Body of pancreas (tissue), 4 donors: ENCODE data around the gene CHAC1. TPM values are rescaled to one million over a fixed set of nuclear protein-coding genes. Genes with fewer than 3 reads are reported as not detected.
A peak's percentile ranks its signal among the peaks of the same experiment; 100 is the strongest.

Source experiments
- ATAC-seq: fragments of 150-250 bp; one replicate; pipeline ENCODE4 v1.9.1; 2016
- DNase-seq, 4 donors: peaks; one replicate each; pipeline ENCODE4 v3.0.0-alpha.2; 2019
- H3K27ac ChIP-seq, 4 donors: fragments of 200-600 bp; sonication (generic); 1 replicate in 3 of 4; 2 replicates in 1 of 4; pipeline versions ENCODE4 v1.5.1 to v1.6.1; 2016 to 2019; ENCODE audit warnings: mild to moderate bottlenecking in 1 of 4, mixed read lengths in 1 of 4, moderate library complexity in 1 of 4
- H3K27me3 ChIP-seq, 2 donors: fragments of 200-600 bp; sonication (generic); one replicate each; pipeline ENCODE4 v1.6.0; 2016; ENCODE audit warnings: mild to moderate bottlenecking in 1 of 2
- H3K36me3 ChIP-seq, 2 donors: fragments of 200-600 bp; sonication (generic); replicated peaks in 1 of 2; 2 replicates each; pipeline ENCODE4 v1.5.1; 2016; ENCODE audit warnings: low read depth in 2 of 2; ENCODE audit not compliant: insufficient read depth in 1 of 2
- H3K4me1 ChIP-seq: fragments of 200-600 bp; sonication (generic); one replicate; pipeline ENCODE4 v1.6.0; 2016
- H3K4me3 ChIP-seq, 2 donors: fragments of 200-600 bp; sonication (generic); 1 replicate in 1 of 2; 2 replicates in 1 of 2; pipeline ENCODE4 v1.5.1; 2016 to 2019
- H3K9me3 ChIP-seq, 3 donors: fragments of 200-600 bp; sonication (generic); 1 replicate in 2 of 3; 2 replicates in 1 of 3; pipeline ENCODE4 v1.5.1; 2016
- CTCF ChIP-seq, 7 experiments: fragments of 450-650 bp in 4 of 7; fragments of 200-600 bp in 3 of 7; sonication (generic) in 3 of 7; IDR thresholded peaks; one replicate each; pipeline ENCODE4 v1.5.1; 2016 to 2019; ENCODE audit warnings: antibody characterized with exemption in 7 of 7
- POLR2A ChIP-seq, 3 donors: fragments of 450-650 bp; IDR thresholded peaks; one replicate each; pipeline ENCODE4 v1.6.1; 2016; ENCODE audit warnings: antibody characterized with exemption in 3 of 3, mild to moderate bottlenecking in 2 of 3
- WGBS, 2 donors: methylation state at CpG; one replicate each; pipeline ENCODE4 v1.1.5; 2017; 5-methylcytosine and 5-hydroxymethylcytosine counted together
- intact Hi-C: fragments of 100-400 bp; cut with DNase I; formaldehyde crosslinking; loops from one replicate; pipeline ENCODE4 v1.15.1; 2023
- total RNA-seq, 2 donors: library from RNA; depleted of rRNA; stranded (reverse); fragments of >200 nt; gene quantifications; one replicate each; pipeline ENCODE4 v1.1.0, GENCODE V29; 2016

The CHAC1 gene
- total RNA-seq, 2 donors from 2014 or later, result 4.0 to 4.7 TPM

- H3K27ac ChIP-seq, result peak overlapping the region; percentile 60 to 86 (median 80)
These were observed 11.5 kb upstream of the CHAC1 start for GRCh38 chr15:40941528-40942336.

GRCh38 chr15:40942337-40942854 is 10.9 kb upstream of the CHAC1 start:
- peak in 1 of 7 experiments; percentile 4 for TF ChIP-seq CTCF (IDR thresholded peaks at IDR 0.05)
- no peak for TF ChIP-seq POLR2A (IDR thresholded peaks at IDR 0.05)
- intact Hi-C loops, result no loop called here
- 43% methylated on average over 15 of the region's 15 CpGs for WGBS, 2 donors
- Histone ChIP-seq H3K4me1 (peaks cover 27% of the 10 kb centered on the region), H3K27ac (peak overlapping the region; percentile 60 to 86 (median 80)), H3K27me3 (no peaks in the 10 kb centered on the region), H3K9me3 (no peaks in the 10 kb centered on the region), H3K36me3 (no peaks in the 10 kb centered on the region), H3K4me3 (peak overlapping the region in 1 of 2 donors; percentile 16)
- peak; percentile 4 for ATAC-seq
- DNase-seq, result no peak

More at GRCh38 chr15:40941528-40942336, 11.5 kb upstream of the CHAC1 start:
- Histone ChIP-seq H3K9me3 (no peaks in the 10 kb centered on the region), H3K36me3 (no peaks in the 10 kb centered on the region), H3K27me3 (no peaks in the 10 kb centered on the region), H3K4me1 (peaks cover 27% of the 10 kb centered on the region), H3K4me3 (peak overlapping the region in 1 of 2 donors; percentile 16)
- DNase-seq (peak; percentile 76 to 84 (median 82)), ATAC-seq (peak; percentile 92)
- intact Hi-C loops, result no loop called here
- TF ChIP-seq CTCF (IDR thresholded peaks at IDR 0.05), result peak; percentile 21 to 98 (median 87)
- peak; percentile 65 to 68 (median 67) for TF ChIP-seq POLR2A (IDR thresholded peaks at IDR 0.05)
- 0 to 1% methylated on average over 23 to 70 of the region's 92 CpGs for WGBS, 2 donors

DNA sequence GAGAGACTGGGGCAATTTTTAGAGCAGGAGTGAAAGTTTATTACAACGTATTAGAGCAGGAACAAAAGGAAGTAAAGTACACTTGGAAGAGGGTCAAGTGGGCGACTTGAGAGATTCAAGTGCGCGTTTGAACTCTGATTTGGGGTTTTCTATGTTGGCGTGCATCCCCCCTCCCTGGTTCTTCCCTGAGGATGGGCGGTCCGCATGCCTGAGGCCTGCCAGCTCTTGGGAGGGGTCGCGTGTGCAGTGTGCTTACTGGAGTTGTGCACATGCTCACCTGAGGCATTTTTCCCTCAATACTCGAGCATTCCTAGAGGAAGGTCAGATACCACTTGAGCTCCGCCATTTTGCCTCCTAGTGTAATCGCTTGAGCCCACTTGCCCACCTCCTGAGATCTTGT is 10.4 kb upstream of the CHAC1 start:
- peaks cover 27% of the 10 kb centered on the region for H3K4me1 ChIP-seq
- DNase-seq (no peak), ATAC-seq (no peak)
- whole genome bisulfite sequencing, 2 donors, result 60 to 68% methylated on average over 12 of the region's 12 CpGs
- TF ChIP-seq CTCF (IDR thresholded peaks at IDR 0.05) (no peak), POLR2A (IDR thresholded peaks at IDR 0.05) (no peak)
- H3K9me3 ChIP-seq, result no peaks in the 10 kb centered on the region
- intact Hi-C loops, result no loop called here
- H3K36me3 ChIP-seq, result no peaks in the 10 kb centered on the region
- H3K27ac ChIP-seq, result peak overlapping the region in 1 of 4 donors; percentile 85
- no peak overlapping the region for H3K4me3 ChIP-seq
- no peaks in the 10 kb centered on the region for H3K27me3 ChIP-seq

GRCh38 chr15:40943764-40944365 is 9.4 kb upstream of the CHAC1 start:
- TF ChIP-seq CTCF (IDR thresholded peaks at IDR 0.05), result no peak
- WGBS, 2 donors, result 84 to 86% methylated on average over 4 to 9 of the region's 9 CpGs
- Histone ChIP-seq H3K9me3 (no peaks in the 10 kb centered on the region), H3K36me3 (no peaks in the 10 kb centered on the region), H3K4me1 (peaks cover 27% of the 10 kb centered on the region), H3K4me3 (no peak overlapping the region), H3K27me3 (no peaks in the 10 kb centered on the region), H3K27ac (no peak overlapping the region)
- intact Hi-C loops, result no loop called here
- ATAC-seq (no peak), DNase-seq (no peak)
